Upper lobe of left lung (tissue), 6 donors: ENCODE measurements around the gene EMC7. TPM values are rescaled to one million over a fixed set of nuclear protein-coding genes. Genes with fewer than 3 reads are reported as not detected.

ENCODE experiments used
- ATAC-seq, 2 donors: fragments of 200-7000 bp; cut with Tn5 transposase; one replicate each; pipeline ENCODE4 v1.9.1; 2022; ENCODE audit warnings: mild to moderate bottlenecking in 2 of 2, moderate library complexity in 2 of 2; ENCODE audit not compliant: low FRiP score in 2 of 2
- DNase-seq, 2 donors: peaks; one replicate each; pipeline ENCODE4 v3.0.0-alpha.2; 2019 to 2020
- H3K27ac ChIP-seq, 4 donors: fragments of 200-600 bp; sonication (generic); one replicate each; pipeline ENCODE4 v1.5.1; 2016 to 2019
- H3K27me3 ChIP-seq, 4 donors: fragments of 200-600 bp; sonication (generic); one replicate each; pipeline ENCODE4 v1.5.1; 2017 to 2019
- H3K36me3 ChIP-seq, 4 donors: fragments of 200-600 bp; sonication (generic); one replicate each; pipeline ENCODE4 v1.5.1; 2016 to 2019
- H3K4me1 ChIP-seq, 4 donors: fragments of 200-600 bp; sonication (generic); one replicate each; pipeline ENCODE4 v1.5.1; 2018 to 2019
- H3K4me3 ChIP-seq, 4 donors: fragments of 200-600 bp; sonication (generic); one replicate each; pipeline ENCODE4 v1.5.1; 2017 to 2019; ENCODE audit warnings: mild to moderate bottlenecking in 2 of 4, moderate library complexity in 1 of 4
- H3K9me3 ChIP-seq, 4 donors: fragments of 200-600 bp; sonication (generic); one replicate each; pipeline ENCODE4 v1.5.1; 2018 to 2019
- EP300 ChIP-seq, 4 donors: sonication (generic); formaldehyde crosslinking; IDR thresholded peaks; one replicate each; pipeline ENCODE4 v1.5.1; 2017; ENCODE audit warnings: antibody characterized with exemption in 4 of 4, control low read depth in 2 of 4
- POLR2A ChIP-seq, 4 donors: fragments of 450-650 bp; IDR thresholded peaks; one replicate each; pipeline ENCODE4 v1.5.1; 2016 to 2017; ENCODE audit warnings: antibody characterized with exemption in 4 of 4, mild to moderate bottlenecking in 2 of 4
- POLR2AphosphoS5 ChIP-seq, 2 donors: sonication (generic); formaldehyde crosslinking; IDR thresholded peaks; one replicate each; pipeline ENCODE4 v1.5.1; 2017; ENCODE audit warnings: antibody characterized with exemption in 2 of 2
- WGBS, 2 donors: methylation state at CpG; one replicate each; pipeline ENCODE4 v1.1.5; 2017 to 2018; 5-methylcytosine and 5-hydroxymethylcytosine counted together
- total RNA-seq, 6 donors: library from RNA; depleted of rRNA in 4 of 6; stranded (reverse); fragments of >200 nt in 4 of 6; gene quantifications; one replicate each; pipeline versions ENCODE4 v1.1.0 to v1.2.1, GENCODE V29; 2016 to 2021
- TF ChIP-seq, protein P1 (sequence below), 6 experiments: fragments of 450-650 bp in 4 of 6; fragments of 200-600 bp in 2 of 6; sonication (generic) in 2 of 6; IDR thresholded peaks; one replicate each; pipeline ENCODE4 v1.5.1; 2016 to 2019; ENCODE audit warnings: antibody characterized with exemption in 6 of 6
- donor health status: DM: no; HTN: no; CAD: no; lungs with moderate emphysema.
- donor health status: DM: no; HTN: yes; CAD: no; lungs with severe emphysema.

EMC7 gene
- total RNA-seq, 6 donors from 2014 or later = 9.3 to 71.9 (median 46.0) TPM

DNA sequence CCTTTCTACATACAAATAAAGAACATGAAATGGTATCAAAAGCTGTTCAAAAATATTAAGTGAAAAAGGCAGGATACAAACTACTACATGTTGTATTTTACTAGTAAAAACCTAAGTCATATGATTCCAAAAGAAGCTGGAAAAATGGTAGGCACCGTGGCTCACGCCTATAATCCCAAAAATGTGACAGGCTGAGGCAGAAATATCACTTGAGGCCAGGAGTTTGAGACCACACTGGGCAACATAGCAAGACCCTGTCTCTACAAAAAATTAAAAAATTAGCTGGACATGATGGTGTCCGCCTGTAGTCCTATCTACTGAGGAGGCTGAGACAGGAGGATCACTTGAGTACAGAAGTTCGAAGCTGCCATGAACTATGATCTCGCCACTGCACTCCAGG, 1.7 kb downstream of the EMC7 start:
- TF ChIP-seq POLR2AphosphoS5 (IDR thresholded peaks at IDR 0.05) (no peak), EP300 (IDR thresholded peaks at IDR 0.05) (no peak), POLR2A (IDR thresholded peaks at IDR 0.05) (no peak)
- TF ChIP-seq, protein P1, sequence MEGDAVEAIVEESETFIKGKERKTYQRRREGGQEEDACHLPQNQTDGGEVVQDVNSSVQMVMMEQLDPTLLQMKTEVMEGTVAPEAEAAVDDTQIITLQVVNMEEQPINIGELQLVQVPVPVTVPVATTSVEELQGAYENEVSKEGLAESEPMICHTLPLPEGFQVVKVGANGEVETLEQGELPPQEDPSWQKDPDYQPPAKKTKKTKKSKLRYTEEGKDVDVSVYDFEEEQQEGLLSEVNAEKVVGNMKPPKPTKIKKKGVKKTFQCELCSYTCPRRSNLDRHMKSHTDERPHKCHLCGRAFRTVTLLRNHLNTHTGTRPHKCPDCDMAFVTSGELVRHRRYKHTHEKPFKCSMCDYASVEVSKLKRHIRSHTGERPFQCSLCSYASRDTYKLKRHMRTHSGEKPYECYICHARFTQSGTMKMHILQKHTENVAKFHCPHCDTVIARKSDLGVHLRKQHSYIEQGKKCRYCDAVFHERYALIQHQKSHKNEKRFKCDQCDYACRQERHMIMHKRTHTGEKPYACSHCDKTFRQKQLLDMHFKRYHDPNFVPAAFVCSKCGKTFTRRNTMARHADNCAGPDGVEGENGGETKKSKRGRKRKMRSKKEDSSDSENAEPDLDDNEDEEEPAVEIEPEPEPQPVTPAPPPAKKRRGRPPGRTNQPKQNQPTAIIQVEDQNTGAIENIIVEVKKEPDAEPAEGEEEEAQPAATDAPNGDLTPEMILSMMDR (IDR thresholded peaks at IDR 0.05) = no peak
- peaks cover 0 to 13% (median 4%) of the 10 kb centered on the region in 4 donors for H3K36me3 ChIP-seq
- ATAC-seq (no peak), DNase-seq (no peak)
- H3K9me3 ChIP-seq = no peaks in the 10 kb centered on the region
- no peaks in the 10 kb centered on the region for H3K27me3 ChIP-seq
- 97 to 99% methylated on average over 5 of the region's 5 CpGs for WGBS, 2 donors
- no peak overlapping the region for H3K27ac ChIP-seq
- peaks cover 21 to 25% (median 24%) of the 10 kb centered on the region in 4 donors for H3K4me1 ChIP-seq
- no peak overlapping the region for H3K4me3 ChIP-seq

DNA sequence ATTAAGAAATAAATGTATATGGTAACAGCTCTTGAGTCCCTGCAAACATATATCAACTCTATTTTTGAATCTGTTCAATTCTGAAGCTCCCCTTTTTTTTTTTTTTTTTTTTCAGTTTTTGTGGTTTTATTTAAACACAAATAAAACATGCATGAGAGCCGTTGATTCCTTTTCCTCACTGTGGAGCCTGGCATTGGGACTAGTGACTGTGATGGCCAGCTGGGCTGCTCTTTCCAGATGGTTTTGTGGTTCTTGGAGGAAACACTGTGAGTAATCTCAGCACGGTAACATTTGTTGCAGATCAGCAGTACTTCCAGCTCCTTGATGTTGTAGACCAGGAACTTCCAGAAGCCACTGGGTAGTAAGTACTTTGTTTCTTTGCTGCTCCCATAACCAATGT, 15.9 kb downstream of the EMC7 start:
- DNase-seq (no peak), ATAC-seq (no peak)
- H3K9me3 ChIP-seq = no peaks in the 10 kb centered on the region
- TF ChIP-seq EP300 (IDR thresholded peaks at IDR 0.05) = no peak
- no peak for TF ChIP-seq POLR2AphosphoS5 (IDR thresholded peaks at IDR 0.05)
- TF ChIP-seq, protein P1 (IDR thresholded peaks at IDR 0.05) = no peak
- no peak for TF ChIP-seq POLR2A (IDR thresholded peaks at IDR 0.05)
- no peaks in the 10 kb centered on the region for H3K4me1 ChIP-seq
- H3K4me3 ChIP-seq = no peak overlapping the region
- H3K27me3 ChIP-seq = no peaks in the 10 kb centered on the region
- WGBS, 2 donors = 76 to 80% methylated on average over 2 of the region's 2 CpGs
- no peak overlapping the region for H3K27ac ChIP-seq
- peaks cover 4 to 73% (median 34%) of the 10 kb centered on the region in 4 donors for H3K36me3 ChIP-seq

DNA sequence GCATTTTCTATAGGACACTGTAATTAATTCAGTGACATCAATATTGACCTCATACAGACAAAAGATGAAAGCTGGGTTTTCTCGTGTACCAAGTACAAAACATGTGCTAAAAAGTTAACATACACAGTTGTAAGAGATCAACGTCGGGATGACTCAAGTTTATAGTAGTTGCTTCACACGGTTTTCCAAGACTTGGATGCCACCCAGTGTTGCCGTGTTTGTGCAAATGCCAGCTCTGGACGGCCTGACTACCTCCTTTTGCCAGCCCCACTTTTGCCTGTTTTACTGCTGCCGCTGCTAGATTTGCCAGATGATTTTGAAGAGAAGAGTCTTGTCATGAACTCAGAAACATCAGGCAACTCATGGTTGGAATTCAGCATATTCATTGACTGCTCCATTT, 17.6 kb downstream of the EMC7 start:
- DNase-seq (no peak), ATAC-seq (no peak)
- no peaks in the 10 kb centered on the region for H3K4me1 ChIP-seq
- peaks cover 4 to 61% (median 26%) of the 10 kb centered on the region in 4 donors for H3K36me3 ChIP-seq
- no peaks in the 10 kb centered on the region for H3K27me3 ChIP-seq
- H3K27ac ChIP-seq = no peak overlapping the region
- TF ChIP-seq POLR2A (IDR thresholded peaks at IDR 0.05) (no peak), EP300 (IDR thresholded peaks at IDR 0.05) (no peak), POLR2AphosphoS5 (IDR thresholded peaks at IDR 0.05) (no peak)
- TF ChIP-seq, protein P1 (IDR thresholded peaks at IDR 0.05) = no peak
- no peaks in the 10 kb centered on the region for H3K9me3 ChIP-seq
- H3K4me3 ChIP-seq = no peak overlapping the region
- WGBS, 2 donors = 72 to 76% methylated on average over 7 of the region's 7 CpGs

DNA sequence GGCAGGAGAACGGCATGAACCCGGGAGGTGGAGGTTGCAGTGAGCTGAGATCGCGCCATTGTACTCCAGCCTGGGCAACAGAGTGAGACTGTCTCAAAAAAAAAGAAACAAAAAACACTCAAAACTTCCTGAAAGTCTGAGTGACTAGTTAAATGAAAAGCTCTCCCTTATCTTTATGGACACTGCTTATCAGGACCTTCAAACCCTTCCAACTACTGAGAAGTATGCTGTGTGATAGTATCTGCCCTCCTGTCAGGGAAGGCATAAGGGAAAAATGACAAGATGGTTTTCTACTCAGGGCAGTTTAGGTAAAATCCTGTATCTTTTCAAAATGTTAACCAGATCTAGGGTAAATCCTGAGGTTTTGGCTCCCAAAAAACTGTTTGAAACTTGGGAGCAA, 21.8 kb downstream of the EMC7 start:
- 94 to 100% methylated on average over 4 of the region's 4 CpGs for WGBS, 2 donors
- Histone ChIP-seq H3K27ac (no peak overlapping the region), H3K4me3 (no peak overlapping the region), H3K9me3 (no peaks in the 10 kb centered on the region), H3K36me3 (peaks cover 0 to 20% (median 2%) of the 10 kb centered on the region in 4 donors), H3K27me3 (no peaks in the 10 kb centered on the region), H3K4me1 (no peaks in the 10 kb centered on the region)
- no peak for ATAC-seq
- DNase-seq = no peak
- TF ChIP-seq, protein P1 (IDR thresholded peaks at IDR 0.05) = no peak
- TF ChIP-seq POLR2AphosphoS5 (IDR thresholded peaks at IDR 0.05) (no peak), POLR2A (IDR thresholded peaks at IDR 0.05) (no peak), EP300 (IDR thresholded peaks at IDR 0.05) (no peak)

DNA sequence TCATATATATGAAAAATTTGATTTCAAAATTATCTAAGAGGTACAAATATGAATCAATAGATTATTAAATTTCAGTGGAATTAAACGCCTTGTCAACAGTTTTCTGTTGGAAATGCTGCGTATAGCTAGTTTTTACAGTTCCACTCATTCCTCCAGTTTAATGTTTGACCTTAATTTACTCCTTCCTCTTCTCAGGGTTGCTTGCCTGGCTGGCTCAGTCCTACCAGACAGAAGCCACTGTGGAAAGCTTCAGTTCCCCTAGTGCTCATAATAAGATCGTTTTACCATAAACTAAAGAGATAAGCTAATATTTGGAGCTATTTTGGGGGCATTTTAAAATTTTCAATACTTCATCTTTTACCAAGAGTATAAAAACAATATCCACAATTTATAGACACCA, 22.8 kb downstream of the EMC7 start:
- Histone ChIP-seq H3K9me3 (no peaks in the 10 kb centered on the region), H3K4me1 (no peaks in the 10 kb centered on the region), H3K36me3 (peaks cover 0 to 12% (median 0%) of the 10 kb centered on the region in 4 donors), H3K27ac (no peak overlapping the region), H3K4me3 (no peak overlapping the region), H3K27me3 (no peaks in the 10 kb centered on the region)
- 85 to 92% methylated on average over 3 of the region's 3 CpGs for WGBS, 2 donors
- DNase-seq (no peak), ATAC-seq (no peak)
- TF ChIP-seq POLR2A (IDR thresholded peaks at IDR 0.05) = no peak
- TF ChIP-seq EP300 (IDR thresholded peaks at IDR 0.05) = no peak
- no peak for TF ChIP-seq POLR2AphosphoS5 (IDR thresholded peaks at IDR 0.05)
- TF ChIP-seq, protein P1 (IDR thresholded peaks at IDR 0.05) = no peak
